SKM-1 (cell line): Measurements from ENCODE around the gene CLEC4M.
A peak's percentile ranks its signal among the peaks of the same experiment; 100 is the strongest.
"Not testable (repeated sequence)": the region's sequence is repeated elsewhere in the genome, so short reads cannot be mapped to it uniquely, and the experiment has no call there.

ENCODE experiments used
- DNase-seq: peaks from one replicate; lab custom pipeline; 2025; ENCODE audit not compliant: unreplicated experiment; lab: John Stamatoyannopoulos, UW

Gene CLEC4M

DNA sequence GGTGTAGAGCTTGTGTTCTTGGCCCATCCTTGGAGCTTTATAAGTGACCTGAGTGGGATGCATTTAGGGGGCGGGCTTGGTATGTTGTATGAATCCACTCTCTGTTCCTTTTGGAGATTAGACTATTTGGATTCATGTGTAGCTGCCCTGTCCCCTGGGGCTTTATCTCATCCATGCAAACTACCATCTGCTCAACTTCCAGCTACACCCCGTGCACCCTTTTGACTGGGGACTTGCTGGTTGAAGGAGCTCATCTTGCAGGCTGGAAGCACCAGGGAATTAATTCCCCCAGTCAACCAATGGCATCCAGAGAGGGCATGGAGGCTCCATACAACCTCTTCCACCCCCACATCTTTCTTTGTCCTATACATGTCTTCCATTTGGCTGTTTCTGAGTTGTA, 6.1 kb downstream of the CLEC4M start:
- no peak for DNase-seq

- DNase-seq, result no peak
These were observed 8.0 kb downstream of the CLEC4M start for GRCh38 chr19:7771072-7771471.

DNA sequence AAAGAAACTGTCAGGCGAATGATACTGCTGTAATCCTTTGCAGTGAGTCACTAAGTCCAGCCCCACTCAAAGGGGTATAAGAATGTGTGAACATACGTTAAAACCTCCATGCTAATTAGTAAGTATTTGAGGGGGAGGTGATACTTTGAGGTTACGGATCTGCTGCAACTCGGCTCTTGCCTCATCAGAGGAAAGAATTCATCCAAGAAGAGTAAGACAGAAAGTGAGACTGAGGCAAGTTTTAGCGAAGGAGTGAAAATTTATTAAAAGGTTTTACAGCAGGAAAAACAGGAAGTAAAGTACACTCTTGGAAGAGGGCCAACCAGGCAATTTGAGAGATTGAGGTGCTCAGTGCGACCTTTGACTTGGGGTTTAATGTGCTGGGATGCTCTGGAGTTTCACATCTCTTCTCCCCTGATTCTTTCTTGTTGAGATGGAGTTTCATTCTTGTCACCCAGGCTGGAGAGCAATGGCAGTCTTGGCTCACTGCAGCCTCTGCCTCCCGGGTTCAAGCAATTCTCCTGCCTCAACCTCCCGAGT, 9.8 kb downstream of the CLEC4M start:
- DNase-seq, result peak; percentile 79

DNA sequence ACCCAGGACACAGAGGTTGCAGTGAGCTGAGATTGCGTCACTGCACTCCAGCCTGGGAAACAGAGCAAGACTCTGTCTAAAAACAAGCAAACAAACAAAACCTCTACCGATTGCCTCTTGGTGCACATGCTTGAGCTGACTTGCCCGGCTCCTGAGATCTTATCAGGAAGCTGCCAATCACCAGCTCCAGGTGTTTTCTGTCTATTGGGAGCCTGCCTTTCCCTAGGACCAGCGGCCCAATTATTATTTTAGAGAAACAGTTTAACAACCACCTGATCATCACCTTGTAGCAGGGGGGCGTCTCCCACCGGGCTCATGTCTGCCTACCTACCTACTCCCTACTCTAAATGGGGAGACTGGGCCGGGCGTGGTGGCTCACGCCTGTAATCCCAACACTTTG, 10.8 kb downstream of the CLEC4M start:
- DNase-seq, result no peak

DNA sequence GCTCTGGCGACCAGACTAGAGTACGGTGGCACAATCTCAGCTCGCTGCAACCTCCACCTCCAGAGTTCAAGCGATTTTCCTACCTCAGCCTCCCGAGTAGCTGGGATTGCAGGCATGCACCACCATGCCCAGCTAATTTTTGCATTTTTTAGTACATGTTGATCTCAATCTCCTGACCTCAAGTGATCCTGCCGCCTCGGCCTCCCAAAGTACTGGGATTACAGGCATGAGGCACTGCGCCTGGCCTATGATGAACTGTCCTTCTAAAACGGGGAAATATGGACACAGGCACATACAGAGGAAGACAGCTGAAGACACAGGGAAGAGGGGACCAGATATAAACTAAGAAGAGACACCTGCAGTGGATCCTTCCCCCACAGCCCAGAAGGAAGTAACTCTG, 12.7 kb downstream of the CLEC4M start:
- no peak for DNase-seq

- no peak for DNase-seq
These were observed 15.0 kb downstream of the CLEC4M start for GRCh38 chr19:7778081-7778480.

GRCh38 chr19:7779631-7780486, 16.8 kb downstream of the CLEC4M start:
- no peak for DNase-seq

DNA sequence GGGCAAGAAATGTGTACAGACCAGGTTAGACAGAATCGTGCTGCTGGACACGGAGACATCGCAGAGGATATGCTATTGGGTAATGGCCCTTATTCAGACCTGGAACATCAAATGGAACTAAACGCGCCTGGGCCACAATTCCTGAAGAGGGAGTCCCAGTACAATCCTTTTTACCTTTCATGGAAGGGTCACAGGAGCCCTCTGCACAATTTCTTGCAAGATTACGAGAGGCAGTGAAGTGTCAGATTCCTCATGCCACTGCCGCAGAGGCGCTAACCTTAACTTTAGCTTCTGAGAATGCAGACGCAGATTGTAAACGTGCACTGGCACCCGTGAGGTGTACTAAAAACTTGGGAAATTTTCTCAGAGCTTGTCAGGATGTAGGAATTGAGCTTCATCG, 18.1 kb downstream of the CLEC4M start:
- DNase-seq, result no peak

DNA sequence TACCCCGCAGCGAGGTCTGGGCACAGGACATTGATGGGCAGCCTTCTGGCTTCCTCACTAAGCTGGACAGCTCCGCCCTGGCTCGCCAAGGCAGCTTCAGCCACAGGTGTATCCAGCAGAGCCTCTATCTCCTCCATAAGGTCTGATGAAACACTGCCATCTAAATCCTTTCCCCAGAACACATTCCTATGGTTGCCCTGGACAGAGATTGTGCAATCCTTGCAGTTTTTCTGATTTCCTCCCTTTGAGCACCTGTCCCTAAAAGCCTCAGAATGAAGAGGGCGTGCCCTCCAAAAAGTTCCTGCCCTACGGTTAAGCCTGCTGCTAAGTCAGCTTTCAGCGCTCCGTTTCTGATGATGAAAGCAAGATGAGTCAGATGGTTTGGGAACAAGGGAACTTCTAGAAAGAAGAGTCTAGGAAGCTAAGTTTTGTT, 21.0 kb downstream of the CLEC4M start:
- peak; percentile 31 for DNase-seq

DNA sequence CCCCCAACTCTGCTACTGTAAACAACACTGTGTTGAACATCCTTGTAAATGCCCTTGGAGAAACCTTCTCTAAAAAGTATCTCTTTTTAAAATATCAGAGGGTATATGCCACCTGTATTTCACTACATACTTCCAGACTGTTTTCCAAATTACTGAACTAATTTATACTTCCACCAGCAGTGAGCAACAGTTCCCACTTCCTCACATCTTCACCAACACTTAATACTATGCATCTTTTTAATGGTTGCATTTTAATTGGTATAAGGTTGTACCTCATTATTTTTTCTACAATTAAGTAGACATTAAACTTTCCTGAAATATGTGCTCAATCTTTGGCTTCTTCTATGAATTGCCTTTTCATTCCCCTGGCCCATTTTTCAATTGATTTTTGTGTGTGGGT, 21.8 kb downstream of the CLEC4M start:
- DNase-seq, result no peak

- DNase-seq, result no peak
These were observed 24.1 kb downstream of the CLEC4M start for GRCh38 chr19:7787141-7787540.

GRCh38 chr19:7787602-7788177, 24.6 kb downstream of the CLEC4M start:
- DNase-seq, result no peak

DNA sequence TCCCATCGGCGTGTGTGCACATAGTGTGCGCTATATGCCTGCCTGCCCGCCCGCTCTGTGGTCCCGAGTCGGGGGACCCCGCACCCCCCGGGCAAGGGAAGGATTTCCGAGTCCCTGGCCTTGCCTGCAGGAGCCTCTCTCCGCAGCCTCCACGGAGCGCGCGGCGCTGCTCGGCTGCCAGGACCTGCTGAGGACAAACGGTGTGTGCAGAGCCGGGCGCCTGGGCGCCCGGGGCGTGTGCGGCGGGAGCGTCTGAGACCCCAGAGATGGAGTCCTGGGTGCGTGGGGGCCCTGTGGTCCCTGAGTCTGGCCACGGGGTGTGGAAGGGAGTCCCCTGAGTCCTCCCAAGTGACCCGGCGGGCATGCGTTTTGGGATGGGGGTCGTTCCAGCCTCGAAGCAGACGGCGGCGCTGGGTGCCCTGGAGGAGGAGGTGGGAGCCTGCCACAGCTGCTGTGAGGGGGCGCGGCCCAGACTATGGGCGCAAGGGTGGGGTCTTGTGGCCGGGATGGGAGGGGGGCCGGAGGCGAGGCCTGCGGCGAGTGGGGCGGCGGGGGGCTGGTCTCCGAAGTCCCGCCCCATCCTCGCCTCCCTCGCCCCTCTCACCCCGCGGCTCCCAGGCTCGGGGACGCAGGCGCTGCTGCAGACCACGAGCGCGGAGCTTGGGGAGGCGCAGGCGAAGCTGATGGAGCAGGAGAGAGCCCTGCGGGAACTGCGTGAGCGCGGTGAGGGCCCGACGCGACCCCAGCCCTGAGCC, 25.3 kb downstream of the CLEC4M start:
- DNase-seq, result no peak

GRCh38 chr19:7788933-7789323, 25.9 kb downstream of the CLEC4M start:
- DNase-seq, result no peak

GRCh38 chr19:7789447-7789846, 26.4 kb downstream of the CLEC4M start:
- DNase-seq, result no peak

GRCh38 chr19:7790416-7790815, 27.4 kb downstream of the CLEC4M start:
- no peak for DNase-seq

DNA sequence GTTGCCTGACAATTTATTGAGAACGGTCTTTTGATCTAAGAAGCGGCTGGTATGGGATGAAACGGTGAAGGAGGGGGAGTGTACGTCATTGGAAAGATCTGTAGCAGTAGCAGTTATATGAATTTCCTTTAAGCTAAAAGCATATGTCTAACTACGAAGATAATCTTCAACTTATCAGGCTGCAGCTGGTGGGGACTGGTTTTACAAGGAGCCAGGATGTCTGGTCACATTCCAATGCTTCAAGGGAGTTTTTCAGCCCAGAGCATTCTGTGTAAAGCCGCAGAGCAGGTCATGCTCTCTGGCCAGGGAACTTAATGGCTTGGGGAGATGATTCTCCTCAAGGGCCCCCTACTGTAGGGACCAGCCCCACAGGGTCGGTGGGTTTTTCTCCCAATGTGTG, 29.2 kb downstream of the CLEC4M start:
- DNase-seq, result no peak

- not testable (repeated sequence) for DNase-seq
These were observed 29.7 kb downstream of the CLEC4M start for GRCh38 chr19:7792701-7793100.

- DNase-seq, result no peak
These were observed 30.4 kb downstream of the CLEC4M start for GRCh38 chr19:7793493-7793892.

- no peak for DNase-seq
These were observed 32.6 kb downstream of the CLEC4M start for GRCh38 chr19:7795555-7796161.

DNA sequence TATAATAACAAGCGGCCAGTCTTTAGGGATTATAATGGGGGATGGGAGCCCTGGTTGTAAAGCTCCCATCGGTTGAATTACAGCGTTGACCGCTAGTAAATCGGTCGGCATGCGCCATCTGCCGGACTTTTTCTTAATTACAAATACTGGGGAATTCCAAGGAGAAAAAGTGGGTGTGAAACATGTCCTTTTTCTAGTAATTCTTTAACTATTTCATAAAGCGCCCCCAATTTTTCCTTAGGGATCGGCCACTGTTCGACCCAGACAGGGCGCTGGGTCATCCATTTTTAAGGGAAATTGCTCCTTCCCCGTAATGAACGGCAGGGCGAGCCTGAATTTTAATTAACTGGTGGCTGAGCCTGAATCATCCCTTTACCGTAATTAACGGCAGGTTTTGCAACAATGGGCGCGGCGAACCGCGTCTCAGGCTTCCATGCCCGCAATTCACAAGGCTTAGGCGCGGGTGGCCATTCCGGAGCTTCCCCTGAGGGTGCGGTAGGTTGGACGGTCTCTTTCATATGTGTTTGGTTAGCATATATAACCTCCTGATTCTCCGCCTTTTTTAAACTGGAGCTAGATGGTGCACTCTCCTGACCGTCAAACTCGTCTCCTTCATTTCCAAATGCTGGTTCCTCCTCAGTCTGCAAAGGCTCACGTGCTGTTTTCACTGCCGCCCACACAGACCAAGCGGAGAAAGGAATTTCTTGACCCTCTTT, 36.8 kb downstream of the CLEC4M start:
- peak; percentile 41 for DNase-seq
